Liver (tissue), 9 donors: ENCODE measurements around the gene RNF225. TPM values are rescaled to one million over a fixed set of nuclear protein-coding genes. Genes with fewer than 3 reads are reported as not detected.

Experiments
- DNase-seq: peaks from one replicate; pipeline ENCODE4 v3.0.0-alpha.2; 2017; ENCODE audit warnings: low spot score
- H3K27ac ChIP-seq, 2 donors: one replicate each; pipeline ENCODE4 v1.7.0; 2013; ENCODE audit warnings: inconsistent platforms in 2 of 2, low read length in 2 of 2, control low read depth in 1 of 2, low read depth in 1 of 2, mild to moderate bottlenecking in 1 of 2
- H3K27me3 ChIP-seq, 4 donors: one replicate each; pipeline versions ENCODE4 v1.6.1 to v1.7.0; 2013; ENCODE audit warnings: low read length in 3 of 4, inconsistent platforms in 1 of 4, mild to moderate bottlenecking in 1 of 4, moderate library complexity in 1 of 4; ENCODE audit not compliant: control insufficient read depth in 4 of 4, insufficient read depth in 4 of 4
- H3K36me3 ChIP-seq, 4 donors: one replicate each; pipeline versions ENCODE4 v1.6.1 to v1.7.0; 2013; ENCODE audit warnings: low read length in 3 of 4, mild to moderate bottlenecking in 3 of 4, low read depth in 1 of 4, moderate library complexity in 1 of 4; ENCODE audit not compliant: control insufficient read depth in 4 of 4, insufficient read depth in 3 of 4
- H3K4me1 ChIP-seq, 4 donors: one replicate each; pipeline versions ENCODE4 v1.6.1 to v1.7.0; 2013; ENCODE audit warnings: low read length in 3 of 4, mild to moderate bottlenecking in 3 of 4, moderate library complexity in 1 of 4; ENCODE audit not compliant: control insufficient read depth in 4 of 4, insufficient read depth in 4 of 4
- H3K4me3 ChIP-seq, 3 donors: one replicate each; pipeline versions ENCODE4 v1.6.1 to v1.7.0; 2013; ENCODE audit warnings: low read length in 3 of 3, control low read depth in 1 of 3, low read depth in 1 of 3, mild to moderate bottlenecking in 1 of 3
- H3K9ac ChIP-seq, 2 donors: one replicate each; pipeline ENCODE4 v1.7.0; 2013; ENCODE audit warnings: low read length in 2 of 2, mild to moderate bottlenecking in 2 of 2, moderate library complexity in 2 of 2, control low read depth in 1 of 2, low read depth in 1 of 2
- H3K9me3 ChIP-seq, 4 donors: one replicate each; pipeline versions ENCODE4 v1.6.1 to v1.7.0; 2013; ENCODE audit warnings: low read length in 3 of 4; ENCODE audit not compliant: control insufficient read depth in 4 of 4
- ATF3 ChIP-seq: IDR thresholded peaks from 2 replicates; pipeline ENCODE4 v1.6.1; 2016; ENCODE audit warnings: antibody characterized with exemption
- CTCF ChIP-seq: fragments of 150-350 bp; IDR thresholded peaks from 2 replicates; pipeline ENCODE4 v1.5.1; 2017; ENCODE audit warnings: improper control_type of control experiment, low read depth, low read length; ENCODE audit not compliant: missing input control
- EGR1 ChIP-seq, 2 donors: IDR thresholded peaks; 2 replicates each; pipeline ENCODE4 v1.6.1; 2016 to 2018; ENCODE audit warnings: antibody characterized with exemption in 2 of 2, low read depth in 2 of 2
- FOXA1 ChIP-seq: IDR thresholded peaks from 2 replicates; pipeline ENCODE4 v1.6.1; 2016; ENCODE audit warnings: antibody characterized with exemption
- FOXA2 ChIP-seq: IDR thresholded peaks from 2 replicates; pipeline ENCODE4 v1.6.1; 2016; ENCODE audit warnings: antibody characterized with exemption
- GABPA ChIP-seq, 2 donors: IDR thresholded peaks in 1 of 2; conservative IDR thresholded peaks in 1 of 2; 2 replicates each; pipeline ENCODE4 v1.6.1; 2016; ENCODE audit warnings: antibody characterized with exemption in 2 of 2, mild to moderate bottlenecking in 1 of 2, moderate library complexity in 1 of 2
- HNF4A ChIP-seq, 2 donors: conservative IDR thresholded peaks; 2 replicates each; pipeline ENCODE4 v1.6.1; 2016; ENCODE audit warnings: antibody characterized with exemption in 2 of 2, mild to moderate bottlenecking in 2 of 2
- HNF4G ChIP-seq: IDR thresholded peaks from 2 replicates; pipeline ENCODE4 v1.6.1; 2016; ENCODE audit warnings: antibody characterized with exemption
- JUND ChIP-seq, 2 donors: IDR thresholded peaks; 2 replicates each; pipeline ENCODE4 v1.6.1; 2016; ENCODE audit warnings: antibody characterized with exemption in 2 of 2
- MAX ChIP-seq: IDR thresholded peaks from 2 replicates; pipeline ENCODE4 v1.6.1; 2016; ENCODE audit warnings: antibody characterized with exemption
- NR2F2 ChIP-seq: IDR thresholded peaks from 2 replicates; pipeline ENCODE4 v1.6.1; 2016; ENCODE audit warnings: antibody characterized with exemption
- RAD21 ChIP-seq, 2 donors: IDR thresholded peaks; 2 replicates each; pipeline ENCODE4 v1.6.1; 2016; ENCODE audit warnings: antibody characterized with exemption in 2 of 2, mild to moderate bottlenecking in 2 of 2
- REST ChIP-seq: IDR thresholded peaks from 2 replicates; pipeline ENCODE4 v1.6.1; 2016; ENCODE audit warnings: antibody characterized with exemption, mild to moderate bottlenecking
- RXRA ChIP-seq, 2 donors: IDR thresholded peaks; 2 replicates each; pipeline ENCODE4 v1.6.1; 2017 to 2018; ENCODE audit warnings: antibody characterized with exemption in 2 of 2, mild to moderate bottlenecking in 1 of 2
- SP1 ChIP-seq: IDR thresholded peaks from 2 replicates; pipeline ENCODE4 v1.6.1; 2018; ENCODE audit warnings: antibody characterized with exemption, mild to moderate bottlenecking
- TAF1 ChIP-seq: conservative IDR thresholded peaks from 2 replicates; pipeline ENCODE4 v1.6.1; 2016; ENCODE audit warnings: antibody characterized with exemption, mild to moderate bottlenecking
- YY1 ChIP-seq: IDR thresholded peaks from 2 replicates; pipeline ENCODE4 v1.6.1; 2016; ENCODE audit warnings: antibody characterized with exemption, mild to moderate bottlenecking
- ZBTB33 ChIP-seq: IDR thresholded peaks from 2 replicates; pipeline ENCODE4 v1.6.1; 2016; ENCODE audit warnings: antibody characterized with exemption
- WGBS: extraction: QIAGEN DNeasy Blood & Tissue Kit; methylation state at CpG from one replicate; pipeline ENCODE4 v1.1.7; 2013; 5-methylcytosine and 5-hydroxymethylcytosine counted together
- polyA plus RNA-seq, 2 donors: library from polyadenylated mRNA; stranded (reverse) in 1 of 2; unstranded in 1 of 2; fragments of 200-250 nt in 1 of 2; fragments of >200 nt in 1 of 2; fragmentation: Nextera tagmentation in 1 of 2; extraction: Ambion mirVana in 1 of 2; gene quantifications; one replicate each; pipeline versions ENCODE4 v1.2.1 to v1.2.3, GENCODE V29; 2013 to 2015
- total RNA-seq, 2 donors: library from RNA; depleted of rRNA; stranded (reverse); fragments of >200 nt; gene quantifications; one replicate each; pipeline ENCODE4 v1.2.3, GENCODE V29; 2014
- donor health status: healthy.
- donor health status: healthy.
- donor health status: healthy.
- donor health status: healthy.
- donor health status: healthy.

RNF225 gene
- total and polyA plus RNA-seq, 4 donors = not detected

- H3K4me3 ChIP-seq = no peak overlapping the region
- no peak overlapping the region for H3K9ac ChIP-seq
- 95% methylated on average over 6 of the region's 6 CpGs for WGBS
- no peak overlapping the region for H3K27ac ChIP-seq
- no peaks in the 10 kb centered on the region for H3K9me3 ChIP-seq
- H3K4me1 ChIP-seq = peaks cover 6 to 22% (median 15%) of the 10 kb centered on the region in 4 donors
- peaks cover 0 to 5% (median 0%) of the 10 kb centered on the region in 4 donors for H3K27me3 ChIP-seq
- H3K36me3 ChIP-seq = peaks cover 8 to 17% (median 11%) of the 10 kb centered on the region in 4 donors
- DNase-seq = no peak
- TF ChIP-seq YY1 = no peak
- TF ChIP-seq TAF1 = no peak
- TF ChIP-seq NR2F2 = no peak
- no peak for TF ChIP-seq RXRA (IDR thresholded peaks at IDR 0.05)
- TF ChIP-seq EGR1 (IDR thresholded peaks at IDR 0.05; ENCODE audit: low read depth in 2 of 2) = no peak
- TF ChIP-seq HNF4G = no peak
- no peak for TF ChIP-seq FOXA1
- no peak for TF ChIP-seq RAD21 (IDR thresholded peaks at IDR 0.05)
- TF ChIP-seq REST = no peak
- TF ChIP-seq FOXA2 = no peak
- TF ChIP-seq ZBTB33 = no peak
- TF ChIP-seq MAX = no peak
- TF ChIP-seq GABPA (IDR thresholded peaks at IDR 0.05 in 1 of 2, conservative IDR thresholded peaks at IDR 0.05 in 1 of 2) = no peak
- no peak for TF ChIP-seq SP1
- no peak for TF ChIP-seq HNF4A (conservative IDR thresholded peaks at IDR 0.05)
- TF ChIP-seq ATF3 = no peak
- no peak for TF ChIP-seq JUND (IDR thresholded peaks at IDR 0.05)
Measured at GRCh38 chr19:58398545-58398944, 3.1 kb downstream of the RNF225 start.

- H3K4me1 ChIP-seq = peaks cover 6 to 22% (median 18%) of the 10 kb centered on the region in 4 donors
- no peak for TF ChIP-seq YY1
- no peak for TF ChIP-seq FOXA2
- no peak for TF ChIP-seq CTCF
- TF ChIP-seq EGR1 (IDR thresholded peaks at IDR 0.05; ENCODE audit: low read depth in 2 of 2) = no peak
- TF ChIP-seq SP1 = no peak
- no peak for TF ChIP-seq MAX
- no peak for TF ChIP-seq NR2F2
- no peak for TF ChIP-seq FOXA1
- no peak for TF ChIP-seq GABPA (IDR thresholded peaks at IDR 0.05 in 1 of 2, conservative IDR thresholded peaks at IDR 0.05 in 1 of 2)
- no peak for TF ChIP-seq RAD21 (IDR thresholded peaks at IDR 0.05)
- TF ChIP-seq RXRA (IDR thresholded peaks at IDR 0.05) = no peak
- no peak for TF ChIP-seq HNF4A (conservative IDR thresholded peaks at IDR 0.05)
- H3K27me3 ChIP-seq = peaks cover 0 to 5% (median 0%) of the 10 kb centered on the region in 4 donors
- H3K27ac ChIP-seq = no peak overlapping the region
- H3K9ac ChIP-seq = no peak overlapping the region
- WGBS = 100% methylated on average over 3 of the region's 3 CpGs
- H3K4me3 ChIP-seq = no peak overlapping the region
- DNase-seq = no peak
- no peaks in the 10 kb centered on the region for H3K9me3 ChIP-seq
- peaks cover 0 to 3% (median 1%) of the 10 kb centered on the region in 4 donors for H3K36me3 ChIP-seq
Measured at GRCh38 chr19:58399903-58400302, 4.4 kb downstream of the RNF225 start.
